Heart left ventricle (tissue), 16 donors: ENCODE results near the gene FTCDNL1. TPM values are rescaled to one million over a fixed set of nuclear protein-coding genes. Genes with fewer than 3 reads are reported as not detected.

Experiments used
- ATAC-seq, 4 donors: fragments of 200-7000 bp; cut with Tn5 transposase; one replicate each; pipeline ENCODE4 v1.9.1; 2020 to 2022; ENCODE audit warnings: moderate library complexity in 4 of 4, mild to moderate bottlenecking in 3 of 4, moderate number of reproducible peaks in 1 of 4
- DNase-seq, 5 donors: peaks; one replicate each; pipeline ENCODE4 v3.0.0-alpha.2; 2020
- H3K27ac ChIP-seq, 12 donors: fragments of 200-600 bp; sonication (generic) in 4 of 12; one replicate each; pipeline versions ENCODE4 v1.5.0 to v1.8.0; 2016 to 2022; ENCODE audit warnings: mild to moderate bottlenecking in 2 of 12
- H3K27me3 ChIP-seq, 9 donors: fragments of 200-600 bp; sonication (generic) in 2 of 9; one replicate each; pipeline versions ENCODE4 v1.5.1 to v1.8.0; 2016 to 2022; ENCODE audit warnings: mild to moderate bottlenecking in 3 of 9
- H3K36me3 ChIP-seq, 9 donors: fragments of 200-600 bp; sonication (generic) in 2 of 9; one replicate each; pipeline versions ENCODE4 v1.5.0 to v1.8.0; 2018 to 2022; ENCODE audit warnings: mild to moderate bottlenecking in 2 of 9
- H3K4me1 ChIP-seq, 12 donors: fragments of 200-600 bp; sonication (generic) in 4 of 12; one replicate each; pipeline versions ENCODE4 v1.5.0 to v1.8.0; 2016 to 2022; ENCODE audit warnings: mild to moderate bottlenecking in 3 of 12
- H3K4me3 ChIP-seq, 12 donors: fragments of 200-600 bp; sonication (generic) in 4 of 12; one replicate each; pipeline versions ENCODE4 v1.5.0 to v1.8.0; 2017 to 2022; ENCODE audit warnings: mild to moderate bottlenecking in 9 of 12, moderate library complexity in 4 of 12
- H3K9me3 ChIP-seq, 12 donors: fragments of 200-600 bp; sonication (generic) in 4 of 12; one replicate each; pipeline versions ENCODE4 v1.5.0 to v1.8.0; 2016 to 2022; ENCODE audit warnings: mild to moderate bottlenecking in 1 of 12
- CTCF ChIP-seq, 12 donors: fragments of 200-600 bp; sonication (generic) in 4 of 12; IDR thresholded peaks; one replicate each; pipeline versions ENCODE4 v1.5.0 to v1.8.0; 2018 to 2022; ENCODE audit warnings: antibody characterized with exemption in 12 of 12, mild to moderate bottlenecking in 5 of 12
- POLR2A ChIP-seq, 2 donors: fragments of 450-650 bp; IDR thresholded peaks; one replicate each; pipeline ENCODE4 v1.6.1; 2017; ENCODE audit warnings: antibody characterized with exemption in 2 of 2, mild to moderate bottlenecking in 2 of 2, moderate library complexity in 2 of 2
- WGBS, 4 donors: extraction: QIAGEN DNeasy Blood & Tissue Kit in 2 of 4; methylation state at CpG; one replicate each; pipeline versions ENCODE4 v1.1.5 to v1.1.7; 2013 to 2018; 5-methylcytosine and 5-hydroxymethylcytosine counted together
- intact Hi-C, 10 donors: fragments of 100-400 bp; cut with DNase I; formaldehyde crosslinking; loops; one replicate each; pipeline versions ENCODE4 v1.11.1 to v1.14.2; 2022
- polyA plus RNA-seq, 2 donors: library from polyadenylated mRNA; stranded (reverse); fragments of 200-250 nt; gene quantifications; one replicate each; pipeline ENCODE4 v1.2.3, GENCODE V29; 2013
- total RNA-seq, 9 donors: library from RNA; depleted of rRNA in 2 of 9; stranded (reverse); fragments of >200 nt in 2 of 9; fragmentation: NEBNext Ultra II Directional in 3 of 9; extraction: Animal tissue kit (Norgen Biotek cat#: 25700) in 3 of 9; gene quantifications; one replicate each; pipeline versions ENCODE4 v1.1.0 to v1.2.4, GENCODE V29; 2016 to 2023
- donor health status: ischemic (EF 13 %, LVEDD 7.1; RV severe dilation, severe dysfunction).
- donor health status: healthy with polysubstance abuse.
- donor health status: DM: no; HTN: yes; CAD: no.
- donor health status: DM: no; HTN: no; CAD: no.
- donor health status: ischemic (EF 25% LVEDD 6.9; RV normal size, moderate dysfunction).
- donor health status: ischemic (EF 25% LVEDD 5.7; RV mildly dilated, moderate dysfunction).
- donor health status: healthy.
- donor health status: DM: yes; HTN: yes; CAD: no.
- donor health status: ischemic (EF 35%, LVEDD 5.7; RV mildly dilated, moderate dysfunction).
- donor health status: nonischemic (EF 11% LVEDD 7.7; RV severe dilation, severe dysfunction).
- donor health status: DM: yes; HTN: yes; CAD: no.
- donor health status: PGD.
- donor health status: ischemic (EF 29% LVEDD 5.4; RV normal size, mild dysfunction).
- donor health status: nonischemic (EF 23%, LVEDD 6.1; RV moderate dilation, normal function).

The FTCDNL1 gene
- total and polyA plus RNA-seq, 11 donors = 0.69 to 9.6 (median 2.7) TPM

- no peaks in the 10 kb centered on the region for H3K9me3 ChIP-seq
- 52 to 71% (median 63%) methylated on average over 4 of the region's 4 CpGs for WGBS, 4 donors
- H3K27ac ChIP-seq = no peak overlapping the region
- H3K4me3 ChIP-seq = no peak overlapping the region
- no peaks in the 10 kb centered on the region for H3K27me3 ChIP-seq
- DNase-seq (no peak), ATAC-seq (no peak)
- no peaks in the 10 kb centered on the region for H3K36me3 ChIP-seq
- TF ChIP-seq POLR2A (IDR thresholded peaks at IDR 0.05) = no peak
- TF ChIP-seq CTCF (IDR thresholded peaks at IDR 0.05) = no peak
- intact Hi-C loops = no loop called here
- peaks cover 0 to 11% (median 0%) of the 10 kb centered on the region in 12 donors for H3K4me1 ChIP-seq
Observed at GRCh38 chr2:199797431-199798403, 53.3 kb downstream of the FTCDNL1 start.

DNA sequence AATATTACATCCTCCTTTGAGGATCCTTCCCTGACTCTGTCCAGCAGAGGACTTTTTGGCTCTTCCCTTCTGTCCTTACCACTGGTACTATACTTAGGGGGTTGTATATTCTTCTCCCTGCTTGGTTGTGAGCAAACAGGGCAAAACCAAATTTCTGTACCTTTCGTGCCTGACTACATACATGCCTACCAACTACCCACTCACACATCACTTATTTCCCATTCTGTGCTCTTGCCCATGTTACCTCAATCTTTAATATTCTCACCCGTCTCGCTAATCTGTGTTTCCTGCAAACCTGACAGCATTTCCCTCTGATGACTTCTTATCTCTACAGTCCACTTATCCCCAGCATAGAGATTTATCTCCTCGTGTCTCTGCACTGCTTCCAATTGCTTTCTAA, 58.6 kb downstream of the FTCDNL1 start:
- no peak for TF ChIP-seq CTCF (IDR thresholded peaks at IDR 0.05)
- TF ChIP-seq POLR2A (IDR thresholded peaks at IDR 0.05) = no peak
- Histone ChIP-seq H3K9me3 (no peaks in the 10 kb centered on the region), H3K4me1 (no peaks in the 10 kb centered on the region), H3K4me3 (no peak overlapping the region), H3K27ac (no peak overlapping the region), H3K36me3 (no peaks in the 10 kb centered on the region), H3K27me3 (no peaks in the 10 kb centered on the region)
- no peak for ATAC-seq
- no peak for DNase-seq
- 31 to 37% (median 33%) methylated on average over 4 of the region's 4 CpGs for WGBS, 4 donors
- intact Hi-C loops = no loop called here

- TF ChIP-seq CTCF (IDR thresholded peaks at IDR 0.05) (no peak), POLR2A (IDR thresholded peaks at IDR 0.05) (no peak)
- Histone ChIP-seq H3K4me1 (no peaks in the 10 kb centered on the region), H3K4me3 (no peak overlapping the region), H3K27ac (no peak overlapping the region), H3K9me3 (no peaks in the 10 kb centered on the region), H3K36me3 (no peaks in the 10 kb centered on the region), H3K27me3 (peaks cover 0 to 3% (median 0%) of the 10 kb centered on the region in 9 donors)
- DNase-seq (no peak), ATAC-seq (no peak)
- intact Hi-C loops = no loop called here
- 55 to 67% (median 56%) methylated on average over 3 of the region's 3 CpGs for WGBS, 4 donors
Observed at GRCh38 chr2:199791326-199791725, 59.7 kb downstream of the FTCDNL1 start.

DNA sequence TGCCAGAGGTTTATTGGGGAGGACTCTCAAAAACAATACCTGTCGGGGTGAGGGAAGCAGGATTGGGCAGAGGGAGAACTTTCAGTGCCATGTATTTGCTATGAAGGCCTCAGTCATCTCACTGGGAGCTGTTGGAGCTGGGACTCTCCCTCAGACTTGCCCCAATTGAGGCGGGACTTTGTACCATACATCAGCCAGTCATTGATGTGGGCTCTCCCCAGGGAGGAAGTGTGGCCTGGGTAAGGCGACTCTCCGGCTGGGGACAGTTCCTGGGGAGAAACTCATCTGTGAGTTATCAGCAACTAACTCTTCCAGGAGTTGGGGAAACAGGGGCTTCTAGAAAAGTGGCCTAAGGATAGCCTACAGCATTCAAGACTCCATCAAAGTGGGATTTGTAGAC, 66.5 kb downstream of the FTCDNL1 start:
- Histone ChIP-seq H3K27ac (no peak overlapping the region), H3K27me3 (peaks cover 0 to 5% (median 0%) of the 10 kb centered on the region in 9 donors), H3K4me1 (no peaks in the 10 kb centered on the region), H3K36me3 (no peaks in the 10 kb centered on the region), H3K9me3 (peaks cover 0 to 5% (median 0%) of the 10 kb centered on the region in 12 donors), H3K4me3 (no peak overlapping the region)
- WGBS, 4 donors = 63 to 74% (median 69%) methylated on average over 4 of the region's 4 CpGs
- DNase-seq (no peak), ATAC-seq (no peak)
- TF ChIP-seq CTCF (IDR thresholded peaks at IDR 0.05) (no peak), POLR2A (IDR thresholded peaks at IDR 0.05) (no peak)
- intact Hi-C loops = no loop called here
